GM23338 (cell line): ENCODE measurements around the gene KIAA1328. TPM values are rescaled to one million over a fixed set of nuclear protein-coding genes. Genes with fewer than 3 reads are reported as not detected.

Experiments used
- ATAC-seq: fragments of 200-7000 bp; cut with Tn5 transposase; 3 replicates; pipeline ENCODE4 v1.9.1; 2020
- DNase-seq: peaks from one replicate; pipeline ENCODE4 v3.0.0-alpha.2; 2015; ENCODE audit warnings: low spot score
- H2AFZ ChIP-seq: fragments of 200-600 bp; sonication (generic); 2 replicates; pipeline ENCODE4 v1.8.0; 2016; ENCODE audit warnings: antibody characterized with exemption, mild to moderate bottlenecking, moderate library complexity
- H3F3A ChIP-seq: fragments of 200-600 bp; sonication (generic); replicated peaks from 2 replicates; pipeline ENCODE4 v1.8.0; 2017; ENCODE audit warnings: antibody characterized with exemption, mixed run types, low read depth
- H3K27ac ChIP-seq: fragments of 200-600 bp; sonication (generic); 2 replicates; pipeline ENCODE4 v1.6.1; 2016; ENCODE audit warnings: low read depth
- H3K27me3 ChIP-seq: fragments of 200-600 bp; sonication (generic); 2 replicates; pipeline ENCODE4 v1.8.0; 2016; ENCODE audit warnings: mild to moderate bottlenecking, mixed run types, moderate library complexity; ENCODE audit not compliant: insufficient read depth
- H3K36me3 ChIP-seq: fragments of 200-600 bp; sonication (generic); 2 replicates; pipeline ENCODE4 v1.8.0; 2016; ENCODE audit warnings: mild to moderate bottlenecking; ENCODE audit not compliant: insufficient read depth
- H3K4me1 ChIP-seq: fragments of 200-600 bp; sonication (generic); 2 replicates; pipeline ENCODE4 v1.8.0; 2016; ENCODE audit warnings: mild to moderate bottlenecking, moderate library complexity; ENCODE audit not compliant: insufficient read depth
- H3K4me2 ChIP-seq: fragments of 200-600 bp; sonication (generic); 2 replicates; pipeline ENCODE4 v1.7.1; 2017; ENCODE audit warnings: mixed run types
- H3K4me3 ChIP-seq: fragments of 200-600 bp; sonication (generic); 2 replicates; pipeline ENCODE4 v1.6.1; 2016; ENCODE audit warnings: mixed run types
- H3K79me2 ChIP-seq: fragments of 200-600 bp; sonication (generic); replicated peaks from 2 replicates; pipeline ENCODE4 v1.8.0; 2017; ENCODE audit warnings: mild to moderate bottlenecking; ENCODE audit not compliant: insufficient read depth
- H3K9me2 ChIP-seq: fragments of 200-600 bp; sonication (generic); 2 replicates; pipeline ENCODE4 v1.8.0; 2017; ENCODE audit not compliant: insufficient read depth
- H4K20me1 ChIP-seq: fragments of 200-600 bp; sonication (generic); replicated peaks from 2 replicates; pipeline ENCODE4 v1.8.0; 2017; ENCODE audit warnings: mild to moderate bottlenecking; ENCODE audit not compliant: insufficient read depth
- H3K27ac Mint-ChIP-seq: 2 replicates; pipeline ENCODE4 v1.8.0; 2020; ENCODE audit warnings: inconsistent platforms, mild to moderate bottlenecking, moderate library complexity, mixed read lengths
- H3K27me3 Mint-ChIP-seq: 3 replicates; pipeline ENCODE4 v1.8.0; 2022; ENCODE audit warnings: low read depth, mild to moderate bottlenecking, moderate library complexity, mixed read lengths, inconsistent platforms; ENCODE audit not compliant: insufficient read depth, poor library complexity
- H3K36me3 Mint-ChIP-seq: 3 replicates; pipeline ENCODE4 v1.8.0; 2021; ENCODE audit warnings: low read depth, mild to moderate bottlenecking, inconsistent platforms, moderate library complexity, mixed read lengths
- H3K4me1 Mint-ChIP-seq: 3 replicates; pipeline ENCODE4 v1.8.0; 2020; ENCODE audit warnings: mild to moderate bottlenecking, inconsistent platforms, mixed read lengths
- H3K4me3 Mint-ChIP-seq: 3 replicates; pipeline ENCODE4 v1.8.0; 2021; ENCODE audit warnings: moderate library complexity, mild to moderate bottlenecking, inconsistent platforms, mixed read lengths
- H3K9me3 Mint-ChIP-seq: 3 replicates; pipeline ENCODE4 v1.8.0; 2020; ENCODE audit warnings: moderate library complexity, mild to moderate bottlenecking, inconsistent platforms, mixed read lengths
- CREB1 ChIP-seq: fragments of 250-450 bp; sonication (Bioruptor Pico); IDR thresholded peaks from 2 replicates; pipeline ENCODE4 v1.5.0; 2020; ENCODE audit warnings: low read depth, mild to moderate bottlenecking, moderate library complexity
- CTCF ChIP-seq, 2 experiments: fragments of 200-600 bp in 1 of 2; sonication (generic) in 1 of 2; conservative IDR thresholded peaks; 2 replicates each; pipeline versions ENCODE4 v1.5.1 to v1.6.1; 2016 to 2017; ENCODE audit warnings: antibody characterized with exemption in 2 of 2, low read depth in 2 of 2, mild to moderate bottlenecking in 2 of 2, moderate library complexity in 1 of 2
- ETS1 ChIP-seq: IDR thresholded peaks from 2 replicates; pipeline ENCODE4 v1.6.1; 2016; ENCODE audit warnings: antibody characterized with exemption
- EZH2 ChIP-seq: fragments of 200-600 bp; sonication (generic); IDR thresholded peaks from one replicate; pipeline ENCODE4 v1.8.0; 2017; ENCODE audit warnings: antibody characterized with exemption, mild to moderate bottlenecking, low read depth; ENCODE audit not compliant: unreplicated experiment
- JUNB ChIP-seq: IDR thresholded peaks from one replicate; pipeline ENCODE4 v1.6.1; 2016; ENCODE audit warnings: antibody characterized with exemption; ENCODE audit not compliant: unreplicated experiment
- NANOG ChIP-seq: IDR thresholded peaks from 2 replicates; pipeline ENCODE4 v1.6.1; 2016; ENCODE audit warnings: antibody characterized with exemption, borderline replicate concordance
- POLR2AphosphoS5 ChIP-seq: IDR thresholded peaks from 2 replicates; pipeline ENCODE4 v1.6.1; 2016; ENCODE audit warnings: antibody characterized with exemption, low read depth
- STAT1 ChIP-seq: IDR thresholded peaks from one replicate; pipeline ENCODE4 v1.6.1; 2016; ENCODE audit warnings: antibody characterized with exemption; ENCODE audit not compliant: unreplicated experiment
- ZNF114 ChIP-seq: fragments of 250-450 bp; sonication (Bioruptor Pico); IDR thresholded peaks from 2 replicates; pipeline ENCODE4 v1.5.0; 2020; ENCODE audit warnings: mild to moderate bottlenecking, moderate library complexity
- ZNF331 ChIP-seq: fragments of 250-450 bp; sonication (Bioruptor Pico); IDR thresholded peaks from 2 replicates; pipeline ENCODE4 v1.5.0; 2020; ENCODE audit warnings: low read depth, mild to moderate bottlenecking, moderate library complexity
- ZNF462 ChIP-seq: fragments of 250-450 bp; sonication (Bioruptor Pico); IDR thresholded peaks from 2 replicates; pipeline ENCODE4 v1.5.0; 2020; ENCODE audit warnings: mild to moderate bottlenecking, moderate library complexity
- polyA plus RNA-seq: library from polyadenylated mRNA; unstranded; fragments of >200 nt; fragmentation: Nextera tagmentation; extraction: Ambion mirVana; gene quantifications from 2 replicates; pipeline ENCODE4 v1.2.1, GENCODE V29; 2016
- total RNA-seq: library from RNA; depleted of rRNA; stranded (reverse); fragments of >200 nt; shearing (Covaris generic); gene quantifications from 2 replicates; pipeline ENCODE4 v1.2.3, GENCODE V29; 2014
- TF ChIP-seq, protein P1 (sequence below): IDR thresholded peaks from one replicate; pipeline ENCODE4 v1.6.1; 2018; ENCODE audit warnings: antibody characterized with exemption; ENCODE audit not compliant: unreplicated experiment

The KIAA1328 gene
- total and polyA plus RNA-seq, 2 experiments from 2014 or later = 5.2 to 8.4 TPM

DNA sequence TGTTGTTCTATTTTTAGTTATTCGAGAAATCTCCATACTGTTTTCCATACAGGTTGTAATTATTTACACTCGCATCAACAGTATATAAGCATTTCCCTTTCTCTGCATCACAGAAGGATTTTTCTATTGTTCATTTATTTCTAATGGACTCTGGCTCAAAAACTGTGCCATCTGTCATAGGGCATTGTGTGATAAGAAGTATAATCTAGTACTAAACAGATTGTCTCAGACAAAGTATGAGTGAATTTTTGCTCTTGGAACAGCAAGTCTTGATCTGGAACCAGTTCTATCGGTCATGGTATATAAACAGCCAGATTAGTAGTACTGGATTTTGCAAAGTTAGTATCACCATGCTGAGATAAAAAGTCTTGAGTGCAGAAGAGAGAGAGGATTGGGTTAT lies 145.8 kb downstream of the KIAA1328 start (continued):
- no peak for TF ChIP-seq ZNF462 (CRISPR knock-in tag)
- no peak for TF ChIP-seq ETS1
- TF ChIP-seq JUNB = no peak
- no peak for TF ChIP-seq NANOG
- no peak for TF ChIP-seq CREB1 (CRISPR knock-in tag)
- TF ChIP-seq EZH2 = no peak

GRCh38 chr18:36977121-36977520 lies 148.2 kb downstream of the KIAA1328 start:
- Mint-ChIP-seq H3K4me1 (no peaks in the 10 kb centered on the region), H3K4me3 (no peak overlapping the region), H3K9me3 (no peaks in the 10 kb centered on the region; the same call in 1 of the 3 replicates), H3K27me3 (no peaks in the 10 kb centered on the region), H3K27ac (no peak overlapping the region), H3K36me3 (no peaks in the 10 kb centered on the region; the same call in 2 of the 3 replicates)
- Histone ChIP-seq H4K20me1 (no peaks in the 10 kb centered on the region), H3K9me2 (peaks cover 6% of the 10 kb centered on the region; the same call in 1 of the 2 replicates), H3K36me3 (no peaks in the 10 kb centered on the region), H3K79me2 (no peaks in the 10 kb centered on the region), H2AFZ (no peak overlapping the region), H3K27ac (no peak overlapping the region), H3K4me3 (no peak overlapping the region), H3K4me2 (no peak overlapping the region), H3F3A (no peaks in the 10 kb centered on the region), H3K4me1 (no peaks in the 10 kb centered on the region), H3K27me3 (no peaks in the 10 kb centered on the region)
- DNase-seq (no peak), ATAC-seq (no peak)
- TF ChIP-seq CTCF (conservative IDR thresholded peaks at IDR 0.05; ENCODE audit: low read depth in 2 of 2) (no peak), EZH2 (no peak), POLR2AphosphoS5 (no peak), STAT1 (no peak), ETS1 (no peak), ZNF114 (CRISPR knock-in tag) (no peak), NANOG (no peak), ZNF331 (CRISPR knock-in tag) (no peak)
- TF ChIP-seq, protein P1, sequence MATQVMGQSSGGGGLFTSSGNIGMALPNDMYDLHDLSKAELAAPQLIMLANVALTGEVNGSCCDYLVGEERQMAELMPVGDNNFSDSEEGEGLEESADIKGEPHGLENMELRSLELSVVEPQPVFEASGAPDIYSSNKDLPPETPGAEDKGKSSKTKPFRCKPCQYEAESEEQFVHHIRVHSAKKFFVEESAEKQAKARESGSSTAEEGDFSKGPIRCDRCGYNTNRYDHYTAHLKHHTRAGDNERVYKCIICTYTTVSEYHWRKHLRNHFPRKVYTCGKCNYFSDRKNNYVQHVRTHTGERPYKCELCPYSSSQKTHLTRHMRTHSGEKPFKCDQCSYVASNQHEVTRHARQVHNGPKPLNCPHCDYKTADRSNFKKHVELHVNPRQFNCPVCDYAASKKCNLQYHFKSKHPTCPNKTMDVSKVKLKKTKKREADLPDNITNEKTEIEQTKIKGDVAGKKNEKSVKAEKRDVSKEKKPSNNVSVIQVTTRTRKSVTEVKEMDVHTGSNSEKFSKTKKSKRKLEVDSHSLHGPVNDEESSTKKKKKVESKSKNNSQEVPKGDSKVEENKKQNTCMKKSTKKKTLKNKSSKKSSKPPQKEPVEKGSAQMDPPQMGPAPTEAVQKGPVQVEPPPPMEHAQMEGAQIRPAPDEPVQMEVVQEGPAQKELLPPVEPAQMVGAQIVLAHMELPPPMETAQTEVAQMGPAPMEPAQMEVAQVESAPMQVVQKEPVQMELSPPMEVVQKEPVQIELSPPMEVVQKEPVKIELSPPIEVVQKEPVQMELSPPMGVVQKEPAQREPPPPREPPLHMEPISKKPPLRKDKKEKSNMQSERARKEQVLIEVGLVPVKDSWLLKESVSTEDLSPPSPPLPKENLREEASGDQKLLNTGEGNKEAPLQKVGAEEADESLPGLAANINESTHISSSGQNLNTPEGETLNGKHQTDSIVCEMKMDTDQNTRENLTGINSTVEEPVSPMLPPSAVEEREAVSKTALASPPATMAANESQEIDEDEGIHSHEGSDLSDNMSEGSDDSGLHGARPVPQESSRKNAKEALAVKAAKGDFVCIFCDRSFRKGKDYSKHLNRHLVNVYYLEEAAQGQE = no peak
